SKM-1 (cell line): ENCODE data around the gene SLC10A3.

Experiments
- DNase-seq: peaks from one replicate; lab custom pipeline; 2025; ENCODE audit not compliant: unreplicated experiment; lab: John Stamatoyannopoulos, UW

The SLC10A3 gene

DNA sequence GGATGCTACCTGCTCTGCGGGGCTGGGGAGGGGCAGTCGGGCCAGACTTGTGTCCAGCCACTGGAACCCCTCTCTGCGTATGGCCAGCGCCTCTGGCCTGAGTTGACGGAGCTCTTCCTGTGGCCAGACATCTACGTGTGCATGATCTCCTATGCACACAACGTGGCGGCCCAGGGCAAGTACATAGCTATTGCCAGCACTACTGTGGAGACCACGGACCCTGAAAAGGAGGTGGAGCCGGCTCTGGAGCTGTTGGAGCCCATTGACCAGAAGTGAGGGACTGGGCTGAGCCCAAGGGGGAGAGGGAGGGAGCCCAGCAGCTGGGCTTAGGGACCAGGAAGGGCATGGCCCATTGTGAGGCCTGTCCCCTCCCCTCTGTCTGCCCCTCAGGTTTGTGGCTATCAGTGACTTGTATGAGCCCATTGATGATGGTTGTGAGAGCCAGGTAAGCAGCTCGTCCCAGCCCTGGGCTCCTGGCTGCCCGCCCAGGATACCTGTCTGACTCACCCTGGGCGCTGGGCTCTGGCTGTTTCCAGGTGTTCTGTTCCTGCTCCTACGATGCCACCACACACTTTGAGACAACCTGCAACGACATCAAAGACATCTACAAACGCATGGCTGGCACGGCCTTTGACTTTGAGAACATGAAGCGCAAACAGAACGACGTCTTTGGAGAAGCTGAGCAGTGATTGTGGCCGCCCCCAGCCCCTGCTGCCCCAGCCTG is 48.3 kb downstream of the SLC10A3 start:
- no peak for DNase-seq

DNA sequence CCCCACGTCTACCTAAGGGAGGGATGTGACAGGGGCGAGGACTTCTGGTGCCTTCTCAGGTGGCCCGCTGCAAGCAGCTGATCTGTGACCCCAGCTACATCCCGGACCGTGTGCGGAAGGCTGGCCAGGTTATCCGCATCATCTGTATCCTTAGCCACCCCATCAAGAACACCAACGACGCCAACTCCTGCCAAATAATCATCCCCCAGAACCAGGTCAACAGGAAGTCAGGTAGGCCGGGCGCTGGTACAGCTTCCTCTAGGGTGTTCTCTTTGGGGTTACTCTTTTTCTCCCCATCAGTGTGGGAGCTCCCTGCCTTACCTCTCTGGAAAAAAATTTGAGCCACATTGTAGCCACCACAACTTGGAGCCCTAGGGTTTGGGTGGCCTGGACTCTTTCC is 48.9 kb downstream of the SLC10A3 start:
- no peak for DNase-seq

- DNase-seq, result no peak
These were observed 49.6 kb downstream of the SLC10A3 start for GRCh38 chrX:154440623-154441357.

- no peak for DNase-seq
These were observed 50.6 kb downstream of the SLC10A3 start for GRCh38 chrX:154439841-154440240.

GRCh38 chrX:154437971-154438893 is 52.2 kb downstream of the SLC10A3 start:
- DNase-seq, result no peak
